Activated T-cell treated with anti-CD3 and anti-CD28 coated beads, Interleukin-2, amount 50 U/mL, for 72 hours (primary cell): Measurements from ENCODE around the gene ERMP1. TPM values are rescaled to one million over a fixed set of nuclear protein-coding genes. Genes with fewer than 3 reads are reported as not detected.
A peak's percentile ranks its signal among the peaks of the same experiment; 100 is the strongest.
"Not testable (repeated sequence)": the region's sequence is repeated elsewhere in the genome, so short reads cannot be mapped to it uniquely, and the experiment has no call there.

Experiments used
- ATAC-seq, 2 donors: fragments of 150-1000 bp; cut with Tn5 transposase; replicated peaks in 1 of 2; 2 replicates each; pipeline ENCODE4 v1.10.0; 2021; ENCODE audit warnings: moderate library complexity in 2 of 2, mild to moderate bottlenecking in 1 of 2
- DNase-seq, 2 donors: peaks; one replicate each; pipeline ENCODE4 v3.0.0; 2021 to 2022; ENCODE audit warnings: mixed read lengths in 1 of 2
- H3K27ac Mint-ChIP-seq: one replicate; pipeline ENCODE4 v1.8.0; 2022; ENCODE audit warnings: mild to moderate bottlenecking, moderate library complexity, mixed read lengths
- H3K27me3 Mint-ChIP-seq: one replicate; pipeline ENCODE4 v1.8.0; 2022; ENCODE audit warnings: low read depth, mixed read lengths
- H3K36me3 Mint-ChIP-seq, 2 donors: one replicate each; pipeline ENCODE4 v1.8.0; 2022; ENCODE audit warnings: mixed read lengths in 2 of 2, mild to moderate bottlenecking in 1 of 2; ENCODE audit not compliant: insufficient read depth in 2 of 2
- H3K4me1 Mint-ChIP-seq: one replicate; pipeline ENCODE4 v1.8.0; 2022; ENCODE audit warnings: low read depth, mixed read lengths
- H3K4me3 Mint-ChIP-seq, 2 donors: one replicate each; pipeline ENCODE4 v1.8.0; 2022; ENCODE audit warnings: mild to moderate bottlenecking in 2 of 2, mixed read lengths in 2 of 2, moderate library complexity in 2 of 2
- H3K9me3 Mint-ChIP-seq, 2 donors: one replicate each; pipeline ENCODE4 v1.8.0; 2022; ENCODE audit warnings: mixed read lengths in 2 of 2
- total RNA-seq, 2 donors: library from RNA; stranded (reverse); gene quantifications; one replicate each; pipeline ENCODE4 v1.2.3, GENCODE V29; 2022

ERMP1 gene
- total RNA-seq, 2 donors from 2014 or later: 17.6 to 18.1 TPM

GRCh38 chr9:5800378-5800777 is 32.5 kb downstream of the ERMP1 start:
- H3K27ac Mint-ChIP-seq, H3K9me3 Mint-ChIP-seq, ATAC-seq, DNase-seq, H3K27me3 Mint-ChIP-seq, H3K4me3 Mint-ChIP-seq: not testable (repeated sequence)
- Mint-ChIP-seq H3K36me3 (peaks cover 0 to 10% of the 10 kb centered on the region in 2 donors), H3K4me1 (peaks cover 17% of the 10 kb centered on the region)

- H3K27ac Mint-ChIP-seq: no peak overlapping the region
- no peaks in the 10 kb centered on the region for H3K27me3 Mint-ChIP-seq
- no peaks in the 10 kb centered on the region for H3K9me3 Mint-ChIP-seq
- DNase-seq (no peak), ATAC-seq (no peak)
- peaks cover 0 to 14% of the 10 kb centered on the region in 2 donors for H3K36me3 Mint-ChIP-seq
- no peak overlapping the region for H3K4me3 Mint-ChIP-seq
- peaks cover 17% of the 10 kb centered on the region for H3K4me1 Mint-ChIP-seq
Measured at GRCh38 chr9:5799314-5799713, 33.6 kb downstream of the ERMP1 start.

- H3K4me3 Mint-ChIP-seq: peak overlapping the region in 1 of 2 donors; percentile 5
- peaks cover 0 to 14% of the 10 kb centered on the region in 2 donors for H3K36me3 Mint-ChIP-seq
- H3K27me3 Mint-ChIP-seq: no peaks in the 10 kb centered on the region
- peaks cover 25% of the 10 kb centered on the region for H3K4me1 Mint-ChIP-seq
- H3K27ac Mint-ChIP-seq: peak overlapping the region; percentile 72
- DNase-seq (no peak), ATAC-seq (peak in 1 of 2 donors; percentile 57)
- no peaks in the 10 kb centered on the region for H3K9me3 Mint-ChIP-seq
Measured at GRCh38 chr9:5798581-5798980, 34.3 kb downstream of the ERMP1 start.

GRCh38 chr9:5796298-5796697 is 36.6 kb downstream of the ERMP1 start:
- H3K9me3 Mint-ChIP-seq: no peaks in the 10 kb centered on the region
- no peak for ATAC-seq
- peaks cover 43% of the 10 kb centered on the region for H3K4me1 Mint-ChIP-seq
- H3K36me3 Mint-ChIP-seq: peaks cover 0 to 14% of the 10 kb centered on the region in 2 donors
- no peak overlapping the region for H3K4me3 Mint-ChIP-seq
- no peak for DNase-seq
- peak overlapping the region; percentile 6 for H3K27ac Mint-ChIP-seq
- H3K27me3 Mint-ChIP-seq: no peaks in the 10 kb centered on the region

- peaks cover 2 to 17% of the 10 kb centered on the region in 2 donors for H3K36me3 Mint-ChIP-seq
- no peak overlapping the region for H3K27ac Mint-ChIP-seq
- H3K27me3 Mint-ChIP-seq: no peaks in the 10 kb centered on the region
- no peak for ATAC-seq
- H3K4me3 Mint-ChIP-seq: no peak overlapping the region
- DNase-seq: no peak
- peaks cover 44% of the 10 kb centered on the region for H3K4me1 Mint-ChIP-seq
- H3K9me3 Mint-ChIP-seq: no peaks in the 10 kb centered on the region
Measured at GRCh38 chr9:5793812-5794211, 39.1 kb downstream of the ERMP1 start.

- Mint-ChIP-seq H3K4me3 (peak overlapping the region in 1 of 2 donors; percentile 1), H3K27me3 (no peaks in the 10 kb centered on the region), H3K4me1 (peaks cover 57% of the 10 kb centered on the region), H3K27ac (peak overlapping the region; percentile 12), H3K9me3 (no peaks in the 10 kb centered on the region), H3K36me3 (peaks cover 3 to 21% of the 10 kb centered on the region in 2 donors)
- DNase-seq (no peak), ATAC-seq (peak in 1 of 2 donors; percentile 53)
Measured at GRCh38 chr9:5791870-5792269, 41.0 kb downstream of the ERMP1 start.

GRCh38 chr9:5790923-5791322 is 42.0 kb downstream of the ERMP1 start:
- peak overlapping the region; percentile 80 for H3K27ac Mint-ChIP-seq
- H3K4me3 Mint-ChIP-seq: no peak overlapping the region
- peaks cover 7 to 18% of the 10 kb centered on the region in 2 donors for H3K36me3 Mint-ChIP-seq
- no peaks in the 10 kb centered on the region for H3K9me3 Mint-ChIP-seq
- DNase-seq (no peak), ATAC-seq (no peak)
- H3K27me3 Mint-ChIP-seq: no peaks in the 10 kb centered on the region
- peaks cover 57% of the 10 kb centered on the region for H3K4me1 Mint-ChIP-seq

- Mint-ChIP-seq H3K27me3 (no peaks in the 10 kb centered on the region), H3K4me1 (peaks cover 57% of the 10 kb centered on the region), H3K27ac (peak overlapping the region; percentile 90), H3K9me3 (no peaks in the 10 kb centered on the region), H3K4me3 (no peak overlapping the region), H3K36me3 (peaks cover 11 to 20% of the 10 kb centered on the region in 2 donors)
- ATAC-seq: no peak
- DNase-seq: no peak
Measured at GRCh38 chr9:5789489-5789888, 43.4 kb downstream of the ERMP1 start.

- Mint-ChIP-seq H3K4me3 (peak overlapping the region in 1 of 2 donors; percentile 42), H3K27ac (peak overlapping the region; percentile 97), H3K9me3 (peaks cover 4 to 5% of the 10 kb centered on the region in 2 donors), H3K4me1 (peaks cover 42% of the 10 kb centered on the region), H3K27me3 (no peaks in the 10 kb centered on the region), H3K36me3 (peaks cover 17 to 27% of the 10 kb centered on the region in 2 donors)
- DNase-seq (no peak), ATAC-seq (peak in 1 of 2 donors; percentile 47)
Measured at GRCh38 chr9:5787759-5788302, 45.1 kb downstream of the ERMP1 start.

- Mint-ChIP-seq H3K36me3 (peaks cover 22 to 33% of the 10 kb centered on the region in 2 donors), H3K27me3 (no peaks in the 10 kb centered on the region), H3K9me3 (peaks cover 7 to 8% of the 10 kb centered on the region in 2 donors), H3K4me1 (peaks cover 40% of the 10 kb centered on the region), H3K4me3 (no peak overlapping the region), H3K27ac (peak overlapping the region; percentile 97)
- no peak for DNase-seq
- ATAC-seq: no peak
Measured at GRCh38 chr9:5787220-5787619, 45.7 kb downstream of the ERMP1 start.

- H3K27ac Mint-ChIP-seq: peak overlapping the region; percentile 97
- no peak for DNase-seq
Measured at GRCh38 chr9:5786370-5787127, 46.4 kb downstream of the ERMP1 start.

GRCh38 chr9:5784526-5785315 is 48.2 kb downstream of the ERMP1 start:
- Mint-ChIP-seq H3K4me3 (no peak overlapping the region), H3K36me3 (peaks cover 40 to 55% of the 10 kb centered on the region in 2 donors), H3K9me3 (peaks cover 20 to 21% of the 10 kb centered on the region in 2 donors), H3K27ac (peak overlapping the region; percentile 23), H3K27me3 (no peaks in the 10 kb centered on the region), H3K4me1 (peaks cover 21% of the 10 kb centered on the region)
- DNase-seq: no peak
- ATAC-seq: no peak

More at GRCh38 chr9:5786370-5787127, 46.4 kb downstream of the ERMP1 start:
- ATAC-seq: peak in 1 of 2 donors; percentile 43
- no peaks in the 10 kb centered on the region for H3K27me3 Mint-ChIP-seq
- peaks cover 11 to 13% of the 10 kb centered on the region in 2 donors for H3K9me3 Mint-ChIP-seq
- H3K4me3 Mint-ChIP-seq: no peak overlapping the region
- H3K4me1 Mint-ChIP-seq: peaks cover 33% of the 10 kb centered on the region
- H3K36me3 Mint-ChIP-seq: peaks cover 27 to 40% of the 10 kb centered on the region in 2 donors

- no peak overlapping the region for H3K4me3 Mint-ChIP-seq
- ATAC-seq: no peak
- H3K27me3 Mint-ChIP-seq: no peaks in the 10 kb centered on the region
- peaks cover 20 to 21% of the 10 kb centered on the region in 2 donors for H3K9me3 Mint-ChIP-seq
- DNase-seq: no peak
- H3K36me3 Mint-ChIP-seq: peaks cover 41 to 56% of the 10 kb centered on the region in 2 donors
- no peak overlapping the region for H3K27ac Mint-ChIP-seq
- H3K4me1 Mint-ChIP-seq: peaks cover 21% of the 10 kb centered on the region
Measured at GRCh38 chr9:5783982-5784381, 48.9 kb downstream of the ERMP1 start.
